ENCODE results near the gene GNL3L. TPM values are rescaled to one million over a fixed set of nuclear protein-coding genes. Genes with fewer than 3 reads are reported as not detected.

Gene GNL3L
- total and polyA plus RNA-seq, 9 of the 15 experiments (the other 6 are each of a cell fraction or from before 2014, with no cell fraction given) = 11.5 to 81.7 (median 37.6) TPM

DNA sequence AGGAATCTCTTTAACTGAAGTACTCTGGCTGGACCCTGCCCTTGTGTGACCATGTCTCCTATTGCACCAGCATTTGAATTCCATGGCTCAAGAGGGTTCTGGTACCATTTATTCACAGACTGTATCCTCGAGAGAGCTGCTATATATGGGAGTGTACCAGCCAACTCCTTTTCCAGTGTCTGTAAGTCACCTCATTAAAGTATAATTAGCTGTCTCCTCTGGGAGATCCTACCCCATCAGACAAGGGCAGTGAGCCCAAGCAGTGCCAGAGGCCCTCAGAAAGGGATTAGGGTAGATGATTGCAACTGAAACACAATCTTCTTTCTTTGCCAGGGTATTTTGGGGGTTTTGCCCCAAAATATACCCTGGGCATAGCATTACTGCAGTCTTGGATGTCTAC, 31.6 kb downstream of the GNL3L start:
- ATAC-seq = no peak
- in situ Hi-C loops (cut with MboI) (no loop called here), intact Hi-C loops (cut with micrococcal nuclease) (no loop called here)
- POLR2A ChIA-PET = interaction anchor here (0.6 kb wide), 1 partner anchor 20 kb away, joined by 3 read pairs; no protein-coding TSS in a partner anchor
- Histone ChIP-seq H4K20me1 (replicated peaks; ENCODE audit: control insufficient read depth, insufficient read depth, low read length) (no peaks in the 10 kb centered on the region), H3K36me3 (ENCODE audit: control insufficient read depth, insufficient read depth, low read length) (peaks cover 59% of the 10 kb centered on the region), H3K4me3 (no peak overlapping the region), H3K9me1 (ENCODE audit: control insufficient read depth, insufficient read depth, low read length) (no peaks in the 10 kb centered on the region), H3K27me3 (ENCODE audit: control insufficient read depth in 2 of 2, insufficient read depth in 2 of 2, low read length in 2 of 2) (no peaks in the 10 kb centered on the region), H3K9ac (ENCODE audit: insufficient read depth in 1 of 2, low read depth in 2 of 2, low read length in 2 of 2) (no peak overlapping the region), H2AFZ (ENCODE audit: low read depth, low read length) (no peak overlapping the region), H3K4me2 (ENCODE audit: insufficient read depth, low read length) (no peak overlapping the region), H3K4me1 (replicated peaks in 1 of 2; ENCODE audit: control insufficient read depth in 2 of 2, insufficient read depth in 2 of 2, low read length in 2 of 2) (no peaks in the 10 kb centered on the region), H3K9me3 (replicated peaks; ENCODE audit: control insufficient read depth, insufficient read depth, low read depth, low read length) (no peaks in the 10 kb centered on the region), H3K27ac (ENCODE audit: extremely low read depth, low read depth, low read length) (no peak overlapping the region), H3K79me2 (ENCODE audit: control insufficient read depth, insufficient read depth, low read length) (no peaks in the 10 kb centered on the region)
- no peak for DNase-seq (ENCODE audit: extremely low read depth in 1 of 4, low spot score in 3 of 4)
- FAIRE-seq = no peak
- no peak for TF ChIP-seq PHB (CRISPR knock-in tag; IDR thresholded peaks at IDR 0.05)
- TF ChIP-seq SREBF1 (IDR thresholded peaks at IDR 0.05; ENCODE audit: borderline replicate concordance, low read depth, low read length) = no peak
- no peak for TF ChIP-seq FOSL1 (tag; conservative IDR thresholded peaks at IDR 0.05)
- TF ChIP-seq, protein P1, sequence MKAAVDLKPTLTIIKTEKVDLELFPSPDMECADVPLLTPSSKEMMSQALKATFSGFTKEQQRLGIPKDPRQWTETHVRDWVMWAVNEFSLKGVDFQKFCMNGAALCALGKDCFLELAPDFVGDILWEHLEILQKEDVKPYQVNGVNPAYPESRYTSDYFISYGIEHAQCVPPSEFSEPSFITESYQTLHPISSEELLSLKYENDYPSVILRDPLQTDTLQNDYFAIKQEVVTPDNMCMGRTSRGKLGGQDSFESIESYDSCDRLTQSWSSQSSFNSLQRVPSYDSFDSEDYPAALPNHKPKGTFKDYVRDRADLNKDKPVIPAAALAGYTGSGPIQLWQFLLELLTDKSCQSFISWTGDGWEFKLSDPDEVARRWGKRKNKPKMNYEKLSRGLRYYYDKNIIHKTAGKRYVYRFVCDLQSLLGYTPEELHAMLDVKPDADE (conservative IDR thresholded peaks at IDR 0.05; ENCODE audit: control insufficient read depth, low read depth, low read length) = no peak
- no peak for TF ChIP-seq YY1 (IDR thresholded peaks at IDR 0.05; ENCODE audit: borderline replicate concordance in 1 of 3, control insufficient read depth in 1 of 3, extremely low read depth in 1 of 3, insufficient read depth in 3 of 3, insufficient read length in 1 of 3, insufficient replicate concordance in 2 of 3, low read depth in 1 of 3, low read length in 2 of 3)
- TF ChIP-seq ETV5 (CRISPR knock-in tag; IDR thresholded peaks at IDR 0.05; ENCODE audit: low read depth) = no peak
- TF ChIP-seq CC2D1A (IDR thresholded peaks at IDR 0.05) = no peak
- TF ChIP-seq ZZZ3 (IDR thresholded peaks at IDR 0.05) = no peak
- TF ChIP-seq, protein P2, sequence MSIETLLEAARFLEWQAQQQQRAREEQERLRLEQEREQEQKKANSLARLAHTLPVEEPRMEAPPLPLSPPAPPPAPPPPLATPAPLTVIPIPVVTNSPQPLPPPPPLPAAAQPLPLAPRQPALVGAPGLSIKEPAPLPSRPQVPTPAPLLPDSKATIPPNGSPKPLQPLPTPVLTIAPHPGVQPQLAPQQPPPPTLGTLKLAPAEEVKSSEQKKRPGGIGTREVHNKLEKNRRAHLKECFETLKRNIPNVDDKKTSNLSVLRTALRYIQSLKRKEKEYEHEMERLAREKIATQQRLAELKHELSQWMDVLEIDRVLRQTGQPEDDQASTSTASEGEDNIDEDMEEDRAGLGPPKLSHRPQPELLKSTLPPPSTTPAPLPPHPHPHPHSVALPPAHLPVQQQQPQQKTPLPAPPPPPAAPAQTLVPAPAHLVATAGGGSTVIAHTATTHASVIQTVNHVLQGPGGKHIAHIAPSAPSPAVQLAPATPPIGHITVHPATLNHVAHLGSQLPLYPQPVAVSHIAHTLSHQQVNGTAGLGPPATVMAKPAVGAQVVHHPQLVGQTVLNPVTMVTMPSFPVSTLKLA (conservative IDR thresholded peaks at IDR 0.05) = no peak
- no peak for TF ChIP-seq GABPB1 (CRISPR knock-in tag; IDR thresholded peaks at IDR 0.05)
- no peak for TF ChIP-seq TBP (optimal IDR thresholded peaks at IDR 0.05; ENCODE audit: low read depth, low read length)
- TF ChIP-seq MTA2 (IDR thresholded peaks at IDR 0.05; ENCODE audit: low read depth) = no peak
- TF ChIP-seq ZNF175 (CRISPR knock-in tag; IDR thresholded peaks at IDR 0.05; ENCODE audit: low read depth) = no peak
- TF ChIP-seq ELF1 (tag; IDR thresholded peaks at IDR 0.05) = no peak
- no peak for TF ChIP-seq MCM5 (IDR thresholded peaks at IDR 0.05; ENCODE audit: low read depth)
- no peak for TF ChIP-seq CTBP1 (IDR thresholded peaks at IDR 0.05; ENCODE audit: borderline replicate concordance)
- no peak for TF ChIP-seq KHSRP (IDR thresholded peaks at IDR 0.05)
- no peak for TF ChIP-seq HDGF (IDR thresholded peaks at IDR 0.05)
- TF ChIP-seq MYC (IDR thresholded peaks at IDR 0.05; ENCODE audit: low read depth, low read length) = no peak
- TF ChIP-seq MYC (CRISPR knock-in tag; IDR thresholded peaks at IDR 0.05; ENCODE audit: borderline replicate concordance, low read depth) = no peak
- BruUV-seq (replicated peaks) = no TSS peak
- CTCF ChIA-PET (ENCODE audit: low intra/inter-chr PET ratio) = no interaction called here
- 100% methylated on average over 1 of the region's 1 CpG for WGBS (ENCODE audit: insufficient coverage, low coverage, missing lambda C conversion rate)
